IMR-90 (cell line): ENCODE results near the gene FXYD1. TPM values are rescaled to one million over a fixed set of nuclear protein-coding genes. Genes with fewer than 3 reads are reported as not detected.

Experiments
- ATAC-seq: fragments of 200-7000 bp; cut with Tn5 transposase; 2 replicates; pipeline ENCODE4 v1.9.1; 2020; ENCODE audit warnings: low read depth, mild to moderate bottlenecking, moderate library complexity
- BruUV-seq: library from RNA; stranded (reverse); fragments of 400-500 nt; replicated peaks from 2 replicates; lab custom pipeline; 2021; lab: Mats Ljungman, UMichigan
- CTCF ChIA-PET: fragments of 300-600 bp; formaldehyde crosslinking; extraction: SDS; loops from one replicate; lab custom pipeline; 2021; ENCODE audit warnings: antibody characterized with exemption; lab: Yijun Ruan, JAX
- POLR2A ChIA-PET: fragments of 300-600 bp; sonication (Branson Sonifier 250); formaldehyde crosslinking; loops from one replicate; lab custom pipeline; 2022; ENCODE audit warnings: antibody characterized with exemption; ENCODE audit not compliant: unreplicated experiment; lab: Charles Lee
- DNase-seq: peaks from one replicate; pipeline ENCODE4 v3.0.0; 2013
- H2AFZ ChIP-seq: replicated peaks from 2 replicates; pipeline ENCODE3; 2013; ENCODE audit warnings: low read length, mild to moderate bottlenecking; ENCODE audit not compliant: poor library complexity
- H2AK5ac ChIP-seq: 2 replicates; pipeline ENCODE4 v1.6.1; 2013; ENCODE audit warnings: low read depth, low read length, inconsistent platforms
- H2AK9ac ChIP-seq: replicated peaks from 2 replicates; pipeline ENCODE3; 2013; ENCODE audit warnings: mild to moderate bottlenecking, low read depth, low read length, moderate library complexity; ENCODE audit not compliant: poor library complexity
- H2BK120ac ChIP-seq: 2 replicates; pipeline ENCODE4 v1.6.1; 2013; ENCODE audit warnings: low read depth, low read length, inconsistent platforms
- H2BK15ac ChIP-seq: 3 replicates; pipeline ENCODE4 v1.6.1; 2013; ENCODE audit warnings: low read depth, low read length, inconsistent platforms
- H2BK20ac ChIP-seq: 2 replicates; pipeline ENCODE4 v1.6.1; 2013; ENCODE audit warnings: low read depth, mild to moderate bottlenecking, inconsistent platforms, low read length, moderate library complexity
- H2BK5ac ChIP-seq: 2 replicates; pipeline ENCODE4 v1.6.1; 2013; ENCODE audit warnings: mild to moderate bottlenecking, low read depth, low read length, inconsistent platforms; ENCODE audit not compliant: poor library complexity, severe bottlenecking
- H3K14ac ChIP-seq: replicated peaks from 2 replicates; pipeline ENCODE4 v1.6.1; 2013; ENCODE audit warnings: low read depth, low read length, inconsistent platforms
- H3K18ac ChIP-seq: 2 replicates; pipeline ENCODE4 v1.6.1; 2013; ENCODE audit warnings: low read depth, low read length, control low read depth
- H3K23ac ChIP-seq: 2 replicates; pipeline ENCODE4 v1.6.1; 2013; ENCODE audit warnings: low read depth, low read length, inconsistent platforms
- H3K27ac ChIP-seq: 2 replicates; pipeline ENCODE4 v1.5.1; 2013; ENCODE audit warnings: mild to moderate bottlenecking, control low read depth, low read length; ENCODE audit not compliant: insufficient read depth
- H3K27me3 ChIP-seq: 2 replicates; pipeline ENCODE4 v1.6.1; 2013; ENCODE audit warnings: low read length; ENCODE audit not compliant: control insufficient read depth, insufficient read depth
- H3K36me3 ChIP-seq: 2 replicates; pipeline ENCODE4 v1.6.1; 2013; ENCODE audit warnings: low read length, mixed read lengths; ENCODE audit not compliant: control insufficient read depth, insufficient read depth
- H3K4ac ChIP-seq: 2 replicates; pipeline ENCODE4 v1.6.1; 2013; ENCODE audit warnings: low read depth, low read length, inconsistent platforms
- H3K4me1 ChIP-seq: 2 replicates; pipeline ENCODE4 v1.6.1; 2013; ENCODE audit warnings: low read length, mixed read lengths; ENCODE audit not compliant: control insufficient read depth, insufficient read depth
- H3K4me2 ChIP-seq: 2 replicates; pipeline ENCODE4 v1.6.1; 2013; ENCODE audit warnings: low read depth, mild to moderate bottlenecking, control low read depth, low read length, moderate library complexity
- H3K4me3 ChIP-seq: 2 replicates; pipeline ENCODE4 v1.5.1; 2013; ENCODE audit warnings: low read depth, mild to moderate bottlenecking, control low read depth, low read length, moderate library complexity; ENCODE audit not compliant: insufficient read depth
- H3K56ac ChIP-seq: 2 replicates; pipeline ENCODE4 v1.6.1; 2013; ENCODE audit warnings: low read length, inconsistent platforms; ENCODE audit not compliant: insufficient read depth; ENCODE audit errors: extremely low read depth
- H3K79me1 ChIP-seq, 2 experiments: 2 replicates each; pipeline ENCODE4 v1.6.1; 2013; ENCODE audit warnings: low read length in 2 of 2, inconsistent platforms in 1 of 2, low read depth in 1 of 2
- H3K9ac ChIP-seq: 2 replicates; pipeline ENCODE4 v1.6.1; 2013; ENCODE audit warnings: low read depth, low read length, control low read depth
- H3K9me1 ChIP-seq: 2 replicates; pipeline ENCODE4 v1.6.1; 2013; ENCODE audit warnings: low read length, inconsistent platforms; ENCODE audit not compliant: insufficient read depth
- H3K9me3 ChIP-seq: 2 replicates; pipeline ENCODE4 v1.6.1; 2013; ENCODE audit warnings: low read length; ENCODE audit not compliant: control insufficient read depth, insufficient read depth
- H4K20me1 ChIP-seq: 2 replicates; pipeline ENCODE4 v1.6.1; 2013; ENCODE audit warnings: low read length, inconsistent platforms; ENCODE audit not compliant: insufficient read depth
- H4K5ac ChIP-seq: 2 replicates; pipeline ENCODE4 v1.6.1; 2013; ENCODE audit warnings: mild to moderate bottlenecking, low read depth, low read length, control low read depth
- H4K8ac ChIP-seq, 2 experiments: 2 replicates each; pipeline ENCODE4 v1.6.1; 2013; ENCODE audit warnings: low read depth in 2 of 2, low read length in 2 of 2, control low read depth in 1 of 2, inconsistent platforms in 1 of 2
- H4K91ac ChIP-seq: 2 replicates; pipeline ENCODE4 v1.6.1; 2013; ENCODE audit warnings: low read depth, low read length, inconsistent platforms; ENCODE audit not compliant: insufficient read depth
- FOS ChIP-seq: fragments of 150-350 bp; IDR thresholded peaks from 2 replicates; pipeline ENCODE4 v1.6.1; 2016; ENCODE audit warnings: low read depth, low read length
- NFE2L2 ChIP-seq: fragments of 150-350 bp; IDR thresholded peaks from 2 replicates; pipeline ENCODE4 v1.6.1; 2016; ENCODE audit warnings: low read depth, mild to moderate bottlenecking, low read length
- WGBS, 2 experiments: methylation state at CpG; one replicate each; pipeline versions ENCODE4 v1.1.5 to v1.1.7; 2013; ENCODE audit warnings: missing lambda C conversion rate in 2 of 2; ENCODE audit not compliant: insufficient read length in 1 of 2; ENCODE audit errors: extremely low coverage in 2 of 2; 5-methylcytosine and 5-hydroxymethylcytosine counted together
- dilution Hi-C: fragments of 300-500 bp; cut with HindIII; formaldehyde crosslinking; loops from one replicate; pipeline ENCODE4 v1.14.3; 2018; ENCODE audit warnings: low sequenced_read_pairs; ENCODE audit not compliant: unreplicated experiment
- in situ Hi-C: fragments of 300-500 bp; cut with MboI; formaldehyde crosslinking; loops from 3 replicates; pipeline ENCODE4 v1.14.3; 2019; ENCODE audit warnings: low sequenced_read_pairs, inconsistent platforms, mixed read lengths
- intact Hi-C: fragments of 100-400 bp; cut with micrococcal nuclease; formaldehyde crosslinking; loops from 2 replicates; pipeline ENCODE4 v1.10.0; 2022
- polyA plus RNA-seq, 3 experiments: library from polyadenylated mRNA; depleted of rRNA; stranded (reverse); fragments of >200 nt; gene quantifications; 2 replicates each; pipeline ENCODE4 v1.2.3, GENCODE V29; 2012; ENCODE audit warnings: low replicate concordance in 1 of 3
- total RNA-seq: library from RNA; depleted of rRNA; stranded (reverse); fragments of >200 nt; gene quantifications from 2 replicates; pipeline ENCODE4 v1.2.3, GENCODE V29; 2012

Gene FXYD1
- total and polyA plus RNA-seq, 2 of the 4 experiments (the other 2 are of a cell fraction): 0.18 to 3.9 TPM

- Histone ChIP-seq H4K91ac (no peak overlapping the region), H4K20me1 (no peaks in the 10 kb centered on the region), H3K18ac (no peak overlapping the region), H4K5ac (no peak overlapping the region), H2AFZ (no peak overlapping the region), H3K14ac (no peak overlapping the region), H2BK20ac (no peak overlapping the region), H3K27me3 (peaks cover under 1% of the 10 kb centered on the region; the same call in 1 of the 2 replicates), H3K9me3 (no peaks in the 10 kb centered on the region), H2BK15ac (no peak overlapping the region), H2BK5ac (no peak overlapping the region), H3K27ac (no peak overlapping the region), H3K56ac (no peak overlapping the region), H3K4me1 (no peaks in the 10 kb centered on the region), H3K23ac (no peak overlapping the region), H4K8ac (no peak overlapping the region), H3K9ac (no peak overlapping the region), H2AK5ac (no peak overlapping the region), H3K4me2 (no peak overlapping the region), H3K9me1 (no peaks in the 10 kb centered on the region), H2AK9ac (no peak overlapping the region), H2BK120ac (no peak overlapping the region), H3K79me1 (no peaks in the 10 kb centered on the region), H3K36me3 (no peaks in the 10 kb centered on the region), H3K4ac (no peak overlapping the region), H3K4me3 (no peak overlapping the region)
- in situ Hi-C loops (no loop called here), intact Hi-C loops (no loop called here), dilution Hi-C loops (no loop called here)
- CTCF ChIA-PET: interaction anchor here (0.6 kb wide), 1 partner anchor 15 kb away, joined by 3 read pairs; no protein-coding TSS in a partner anchor
- TF ChIP-seq NFE2L2 (no peak), FOS (no peak)
- WGBS, 2 experiments: no CpG with 5 or more reads among the region's 1 CpG
- POLR2A ChIA-PET: no interaction called here
- ATAC-seq (no peak), DNase-seq (no peak)
- no TSS peak for BruUV-seq
Measured at GRCh38 chr19:35184267-35184666, 45.6 kb downstream of the FXYD1 start.
